PC-9 (cell line): ENCODE data around the gene XPO5.

Source experiments
- EZH2 ChIP-seq: fragments of 200-600 bp; sonication (generic); IDR thresholded peaks from 2 replicates; pipeline ENCODE4 v1.8.0; 2017; ENCODE audit warnings: antibody characterized with exemption, low read depth
- TF ChIP-seq, protein P1 (sequence below): fragments of 200-600 bp; sonication (generic); conservative IDR thresholded peaks from 2 replicates; pipeline ENCODE4 v1.6.1; 2017; ENCODE audit warnings: mixed run types, antibody characterized with exemption, mild to moderate bottlenecking, moderate library complexity

DNA sequence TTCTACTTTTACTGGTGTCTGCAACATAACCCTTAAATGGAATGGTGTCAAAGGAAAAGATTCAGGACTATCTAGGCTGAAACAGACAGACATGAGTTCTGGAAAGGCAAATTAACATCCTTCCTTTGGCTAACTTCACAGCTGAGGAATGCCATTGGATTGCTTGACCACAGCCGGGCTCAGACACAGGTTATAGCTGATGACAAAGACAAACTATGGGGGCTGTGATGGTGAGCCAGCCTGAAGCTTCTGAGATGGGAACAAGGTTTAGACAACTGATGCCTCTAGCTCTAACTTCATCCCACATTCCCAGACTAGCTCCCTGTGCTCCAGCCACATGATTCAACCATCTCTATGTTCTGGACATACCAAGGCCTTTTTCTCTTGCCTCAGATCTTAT is 43.6 kb downstream of the XPO5 start:
- TF ChIP-seq, protein P1, sequence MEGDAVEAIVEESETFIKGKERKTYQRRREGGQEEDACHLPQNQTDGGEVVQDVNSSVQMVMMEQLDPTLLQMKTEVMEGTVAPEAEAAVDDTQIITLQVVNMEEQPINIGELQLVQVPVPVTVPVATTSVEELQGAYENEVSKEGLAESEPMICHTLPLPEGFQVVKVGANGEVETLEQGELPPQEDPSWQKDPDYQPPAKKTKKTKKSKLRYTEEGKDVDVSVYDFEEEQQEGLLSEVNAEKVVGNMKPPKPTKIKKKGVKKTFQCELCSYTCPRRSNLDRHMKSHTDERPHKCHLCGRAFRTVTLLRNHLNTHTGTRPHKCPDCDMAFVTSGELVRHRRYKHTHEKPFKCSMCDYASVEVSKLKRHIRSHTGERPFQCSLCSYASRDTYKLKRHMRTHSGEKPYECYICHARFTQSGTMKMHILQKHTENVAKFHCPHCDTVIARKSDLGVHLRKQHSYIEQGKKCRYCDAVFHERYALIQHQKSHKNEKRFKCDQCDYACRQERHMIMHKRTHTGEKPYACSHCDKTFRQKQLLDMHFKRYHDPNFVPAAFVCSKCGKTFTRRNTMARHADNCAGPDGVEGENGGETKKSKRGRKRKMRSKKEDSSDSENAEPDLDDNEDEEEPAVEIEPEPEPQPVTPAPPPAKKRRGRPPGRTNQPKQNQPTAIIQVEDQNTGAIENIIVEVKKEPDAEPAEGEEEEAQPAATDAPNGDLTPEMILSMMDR, result no peak
- no peak for TF ChIP-seq EZH2
